Ovary (tissue), 9 donors: ENCODE measurements around the gene ANGPTL2. TPM values are rescaled to one million over a fixed set of nuclear protein-coding genes. Genes with fewer than 3 reads are reported as not detected.
A peak's percentile ranks its signal among the peaks of the same experiment; 100 is the strongest.

ENCODE experiments used
- DNase-seq, 5 donors: peaks; one replicate each; pipeline ENCODE4 v3.0.0-alpha.2; 2019 to 2020
- H3K27ac ChIP-seq, 2 donors: fragments of 200-600 bp; one replicate each; pipeline versions ENCODE4 v1.5.1 to v1.8.0; 2019 to 2022
- H3K27me3 ChIP-seq: fragments of 200-600 bp; one replicate; pipeline ENCODE4 v1.8.0; 2022
- H3K36me3 ChIP-seq: fragments of 200-600 bp; sonication (generic); one replicate; pipeline ENCODE4 v1.5.1; 2019
- H3K4me1 ChIP-seq: one replicate; pipeline ENCODE4 v1.8.1; 2013; ENCODE audit warnings: mild to moderate bottlenecking, moderate library complexity; ENCODE audit not compliant: insufficient read depth
- H3K4me3 ChIP-seq: fragments of 200-600 bp; sonication (generic); one replicate; pipeline ENCODE4 v1.5.1; 2017
- H3K9me3 ChIP-seq, 2 donors: fragments of 200-600 bp in 1 of 2; sonication (generic) in 1 of 2; one replicate each; pipeline versions ENCODE4 v1.5.1 to v1.8.1; 2013 to 2019; ENCODE audit warnings: mild to moderate bottlenecking in 1 of 2, moderate library complexity in 1 of 2
- EP300 ChIP-seq: sonication (generic); formaldehyde crosslinking; IDR thresholded peaks from one replicate; pipeline ENCODE4 v1.6.1; 2017; ENCODE audit warnings: antibody characterized with exemption
- POLR2A ChIP-seq: fragments of 450-650 bp; IDR thresholded peaks from one replicate; pipeline ENCODE4 v1.6.1; 2017; ENCODE audit warnings: antibody characterized with exemption, mild to moderate bottlenecking, moderate library complexity
- WGBS, 3 donors: extraction: QIAGEN DNeasy Blood & Tissue Kit in 1 of 3; methylation state at CpG; one replicate each; pipeline versions ENCODE4 v1.1.5 to v1.1.7; 2013 to 2017; 5-methylcytosine and 5-hydroxymethylcytosine counted together
- intact Hi-C, 4 donors: fragments of 100-400 bp; cut with DNase I; formaldehyde crosslinking; loops; one replicate each; pipeline versions ENCODE4 v1.11.0 to v1.15.1; 2022 to 2023
- polyA plus RNA-seq, 2 donors: library from polyadenylated mRNA; stranded (reverse); fragments of 200-250 nt in 1 of 2; fragments of 350-450 nt in 1 of 2; fragmentation: Illumina TruSeq in 1 of 2; extraction: RNeasy Lipid Tissue Mini Kit (QIAGEN cat#74804) in 1 of 2; gene quantifications; one replicate each; pipeline ENCODE4 v1.2.3, GENCODE V29; 2013 to 2014
- total RNA-seq, 7 donors: library from RNA; depleted of rRNA in 2 of 7; stranded (reverse); fragments of >200 nt in 2 of 7; fragmentation: NEBNext Ultra II Directional in 3 of 7; extraction: Animal tissue kit (Norgen Biotek cat#: 25700) in 3 of 7; gene quantifications; one replicate each; pipeline versions ENCODE4 v1.1.0 to v1.2.4, GENCODE V29; 2016 to 2023
- TF ChIP-seq, protein P1 (sequence below), 3 donors: fragments of 450-650 bp in 2 of 3; fragments of 200-600 bp in 1 of 3; IDR thresholded peaks; one replicate each; pipeline versions ENCODE4 v1.5.1 to v1.8.0; 2016 to 2022; ENCODE audit warnings: antibody characterized with exemption in 3 of 3, mild to moderate bottlenecking in 1 of 3
- donor health status: DM: no; HTN: no; CAD: no; lungs with moderate emphysema.
- donor health status: DM: no; HTN: no; CAD: no.
- donor health status: Bipolar disorder and iron deficiency.
- donor health status: DM: yes; HTN: yes; CAD: no.
- donor health status: DM: no; HTN: no; CAD: no.
- donor health status: DM: yes; HTN: yes; CAD: no.

The ANGPTL2 gene
- total and polyA plus RNA-seq, 9 donors: 9.8 to 114 (median 64.1) TPM

DNA sequence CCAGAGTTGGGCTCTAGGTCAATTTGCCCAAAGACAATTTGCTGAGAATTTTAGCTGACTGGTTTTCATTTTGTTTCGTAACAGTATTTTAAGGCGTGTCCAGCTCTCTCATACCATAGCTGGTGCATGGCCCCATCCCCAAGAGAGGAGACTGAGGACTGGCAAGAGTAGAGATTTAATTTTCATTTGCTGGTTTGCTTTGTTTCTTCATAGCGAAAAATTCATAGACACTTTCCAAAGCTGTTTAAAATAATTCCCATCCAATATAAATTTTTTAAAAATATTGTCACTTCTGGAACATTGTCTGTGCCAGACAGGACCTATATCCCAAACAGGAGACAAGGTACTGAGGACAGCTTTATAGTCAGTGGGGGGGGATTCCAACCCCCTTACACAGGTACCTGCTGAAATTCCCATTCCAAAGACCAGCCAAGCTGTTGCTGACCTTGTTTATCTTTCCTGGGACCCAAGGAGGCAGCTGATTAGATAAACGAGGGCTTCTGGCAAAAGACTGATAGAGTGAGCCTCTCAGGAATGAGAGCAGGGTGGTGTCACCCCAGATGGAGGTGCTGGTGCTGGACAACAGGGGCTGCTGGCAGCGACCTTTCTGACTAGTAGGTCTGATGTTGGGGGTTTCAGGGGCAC lies 6.8 kb upstream of the ANGPTL2 start:
- WGBS, 3 donors: 82 to 85% (median 83%) methylated on average over 5 of the region's 5 CpGs
- H3K9me3 ChIP-seq: no peaks in the 10 kb centered on the region
- intact Hi-C loops: loop anchor here in 1 of 4 donors (10.0 kb wide), 1 partner anchor 56 kb away; no protein-coding TSS in a partner anchor
- no peaks in the 10 kb centered on the region for H3K27me3 ChIP-seq
- H3K27ac ChIP-seq: no peak overlapping the region
- DNase-seq: peak in 1 of 5 donors; percentile 24
- peaks cover 9% of the 10 kb centered on the region for H3K4me1 ChIP-seq
- no peaks in the 10 kb centered on the region for H3K36me3 ChIP-seq
- TF ChIP-seq, protein P1, sequence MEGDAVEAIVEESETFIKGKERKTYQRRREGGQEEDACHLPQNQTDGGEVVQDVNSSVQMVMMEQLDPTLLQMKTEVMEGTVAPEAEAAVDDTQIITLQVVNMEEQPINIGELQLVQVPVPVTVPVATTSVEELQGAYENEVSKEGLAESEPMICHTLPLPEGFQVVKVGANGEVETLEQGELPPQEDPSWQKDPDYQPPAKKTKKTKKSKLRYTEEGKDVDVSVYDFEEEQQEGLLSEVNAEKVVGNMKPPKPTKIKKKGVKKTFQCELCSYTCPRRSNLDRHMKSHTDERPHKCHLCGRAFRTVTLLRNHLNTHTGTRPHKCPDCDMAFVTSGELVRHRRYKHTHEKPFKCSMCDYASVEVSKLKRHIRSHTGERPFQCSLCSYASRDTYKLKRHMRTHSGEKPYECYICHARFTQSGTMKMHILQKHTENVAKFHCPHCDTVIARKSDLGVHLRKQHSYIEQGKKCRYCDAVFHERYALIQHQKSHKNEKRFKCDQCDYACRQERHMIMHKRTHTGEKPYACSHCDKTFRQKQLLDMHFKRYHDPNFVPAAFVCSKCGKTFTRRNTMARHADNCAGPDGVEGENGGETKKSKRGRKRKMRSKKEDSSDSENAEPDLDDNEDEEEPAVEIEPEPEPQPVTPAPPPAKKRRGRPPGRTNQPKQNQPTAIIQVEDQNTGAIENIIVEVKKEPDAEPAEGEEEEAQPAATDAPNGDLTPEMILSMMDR (IDR thresholded peaks at IDR 0.05): no peak
- TF ChIP-seq EP300 (no peak), POLR2A (no peak)
- H3K4me3 ChIP-seq: no peak overlapping the region

DNA sequence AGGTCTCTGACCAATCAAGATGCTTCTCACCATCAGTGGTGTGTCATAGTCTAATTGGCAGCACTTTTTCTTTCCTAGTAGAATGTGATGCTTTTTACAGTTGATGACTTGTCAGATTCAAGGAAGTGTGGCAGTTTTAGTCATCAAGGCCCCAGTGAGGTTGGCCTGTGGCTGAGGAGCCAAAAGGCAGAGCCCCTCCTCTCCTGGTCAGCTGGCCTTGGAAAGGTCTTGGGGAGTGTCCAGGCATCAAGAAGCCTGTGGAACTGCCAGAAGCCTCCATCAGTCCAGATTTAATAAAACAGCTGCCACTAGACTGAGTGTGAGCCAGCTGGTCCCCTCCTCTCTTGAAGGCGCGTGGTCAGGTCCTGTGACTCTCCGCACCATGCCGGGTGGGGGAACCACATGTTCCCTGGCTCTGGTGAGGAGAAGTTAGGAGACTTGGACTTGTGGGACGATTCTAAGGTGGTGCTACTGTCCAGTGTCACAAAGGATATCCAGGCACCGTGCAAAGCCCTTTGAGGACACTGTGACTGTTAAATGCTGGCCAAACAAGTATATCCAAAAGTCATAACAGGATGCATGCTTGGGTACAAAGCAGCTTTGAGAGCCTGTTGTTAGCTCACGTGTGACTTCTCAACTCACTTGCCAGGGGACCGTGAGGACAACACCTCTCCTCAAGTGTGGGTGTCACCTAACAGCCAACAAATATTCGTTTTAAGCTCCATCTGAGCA lies 6.1 kb upstream of the ANGPTL2 start:
- H3K27me3 ChIP-seq: no peaks in the 10 kb centered on the region
- peak; percentile 35 to 56 (median 42) for DNase-seq
- H3K36me3 ChIP-seq: no peaks in the 10 kb centered on the region
- intact Hi-C loops: loop anchor here in 1 of 4 donors (10.0 kb wide), 1 partner anchor 56 kb away; no protein-coding TSS in a partner anchor
- H3K27ac ChIP-seq: no peak overlapping the region
- no peak overlapping the region for H3K4me3 ChIP-seq
- peaks cover 12% of the 10 kb centered on the region for H3K4me1 ChIP-seq
- WGBS, 3 donors: 66 to 77% (median 74%) methylated on average over 9 of the region's 9 CpGs
- H3K9me3 ChIP-seq: no peaks in the 10 kb centered on the region
- TF ChIP-seq, protein P1 (IDR thresholded peaks at IDR 0.05): no peak
- TF ChIP-seq POLR2A (no peak), EP300 (no peak)

DNA sequence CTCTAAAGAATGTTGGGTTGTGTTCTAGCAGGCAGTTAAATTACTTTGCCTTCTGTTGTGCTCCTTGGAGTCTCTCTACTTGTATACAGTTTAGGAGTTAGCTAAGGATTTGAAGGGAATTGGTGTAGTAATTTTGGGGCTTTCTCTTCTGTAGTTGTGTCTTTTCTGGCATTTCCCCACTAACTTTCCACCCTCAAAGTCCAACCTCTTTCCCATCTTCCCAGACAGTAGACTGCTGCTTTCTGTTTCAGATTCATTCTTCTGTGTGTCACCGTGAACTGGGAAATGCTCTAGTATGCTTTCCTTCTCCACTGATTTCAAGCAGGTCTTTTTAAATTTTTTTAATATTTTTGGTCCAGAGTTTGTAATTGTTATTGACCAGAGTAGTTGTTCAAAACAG lies 4.5 kb upstream of the ANGPTL2 start:
- intact Hi-C loops: loop anchor here in 1 of 4 donors (10.0 kb wide), 1 partner anchor 58 kb away; no protein-coding TSS in a partner anchor
- Histone ChIP-seq H3K27ac (peak overlapping the region in 1 of 2 donors; percentile 27), H3K4me1 (peaks cover 7% of the 10 kb centered on the region)

DNA sequence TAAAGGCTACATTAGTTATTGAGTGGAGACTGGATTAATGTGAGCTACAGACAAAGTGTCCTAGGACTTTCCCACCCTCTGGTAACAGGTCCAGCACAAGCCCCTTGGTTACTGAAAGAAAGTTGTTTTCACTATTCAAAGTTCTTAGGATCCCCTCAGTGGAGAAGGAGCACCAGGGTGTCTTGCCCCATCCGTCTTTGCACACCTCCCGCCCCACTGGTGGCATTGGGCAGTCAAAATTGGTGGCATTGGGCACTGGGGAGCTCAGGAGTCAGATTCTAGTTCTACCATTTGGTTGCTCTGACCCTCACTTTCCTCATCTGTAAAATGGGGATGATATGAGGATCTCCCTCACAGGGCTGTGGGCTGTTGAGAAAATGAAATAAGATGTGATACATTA lies 2.4 kb upstream of the ANGPTL2 start:
- no peaks in the 10 kb centered on the region for H3K27me3 ChIP-seq
- H3K27ac ChIP-seq: peak overlapping the region in 1 of 2 donors; percentile 88
- 98 to 100% (median 100%) methylated on average over 2 of the region's 2 CpGs for WGBS, 3 donors
- H3K4me3 ChIP-seq: no peak overlapping the region
- H3K36me3 ChIP-seq: no peaks in the 10 kb centered on the region
- intact Hi-C loops: loop anchor here in 3 of 4 donors (5.0 to 10.0 kb wide), 3 partner anchors 60 to 73 kb away; no protein-coding TSS in a partner anchor
- H3K4me1 ChIP-seq: peaks cover 13% of the 10 kb centered on the region
- TF ChIP-seq EP300: no peak
- no peak for TF ChIP-seq POLR2A
- TF ChIP-seq, protein P1 (IDR thresholded peaks at IDR 0.05): no peak
- DNase-seq: peak in 2 of 5 donors; percentile 17 to 23
- no peaks in the 10 kb centered on the region for H3K9me3 ChIP-seq

More for the DNA sequence above, 4.5 kb upstream of the ANGPTL2 start:
- H3K27me3 ChIP-seq: no peaks in the 10 kb centered on the region
- DNase-seq: no peak
- 48 to 67% (median 61%) methylated on average over 1 of the region's 1 CpG for whole genome bisulfite sequencing, 3 donors
- H3K36me3 ChIP-seq: no peaks in the 10 kb centered on the region
- no peak for TF ChIP-seq EP300
- TF ChIP-seq, protein P1 (IDR thresholded peaks at IDR 0.05): no peak
- no peak for TF ChIP-seq POLR2A
- H3K9me3 ChIP-seq: no peaks in the 10 kb centered on the region
- H3K4me3 ChIP-seq: no peak overlapping the region
